CD1c-positive myeloid dendritic cell (primary cell): ENCODE results near the gene TSPO2.
"Not testable (repeated sequence)": the region's sequence is repeated elsewhere in the genome, so short reads cannot be mapped to it uniquely, and the experiment has no call there.

Source experiments
- DNase-seq: peaks from one replicate; pipeline ENCODE4 v3.0.0-alpha.2; 2016; ENCODE audit errors: extremely low spot score

The TSPO2 gene

GRCh38 chr6:41042226-41043055 is at the start of gene TSPO2:
TSPO2 (plus strand) TSS chr6:41042467; CDS start chr6:41042986, 519 bp downstream.
- no peak for DNase-seq

- no peak for DNase-seq
Observed at GRCh38 chr6:40992746-40993145, 49.5 kb upstream of the TSPO2 start.

- no peak for DNase-seq
Observed at GRCh38 chr6:40996591-40997233, 45.6 kb upstream of the TSPO2 start.

GRCh38 chr6:40997234-40997957 is 44.9 kb upstream of the TSPO2 start:
- no peak for DNase-seq

- no peak for DNase-seq
Observed at GRCh38 chr6:40998661-40999060, 43.6 kb upstream of the TSPO2 start.

- peak; percentile 82 for DNase-seq
Observed at GRCh38 chr6:40999569-40999968, 42.7 kb upstream of the TSPO2 start.

GRCh38 chr6:41000248-41000647 is 42.0 kb upstream of the TSPO2 start:
- no peak for DNase-seq

- no peak for DNase-seq
Observed at GRCh38 chr6:41002168-41002567, 40.1 kb upstream of the TSPO2 start.

GRCh38 chr6:41006217-41006616 is 36.0 kb upstream of the TSPO2 start:
- peak; percentile 78 for DNase-seq

- DNase-seq: not testable (repeated sequence)
Observed at GRCh38 chr6:41006980-41007379, 35.3 kb upstream of the TSPO2 start.

- no peak for DNase-seq
Observed at GRCh38 chr6:41008011-41008410, 34.3 kb upstream of the TSPO2 start.

- no peak for DNase-seq
Observed at GRCh38 chr6:41009669-41010068, 32.6 kb upstream of the TSPO2 start.

GRCh38 chr6:41011673-41012072 is 30.6 kb upstream of the TSPO2 start:
- DNase-seq: no peak

- DNase-seq: no peak
Observed at GRCh38 chr6:41013466-41014153, 28.7 kb upstream of the TSPO2 start.

GRCh38 chr6:41014780-41015179 is 27.5 kb upstream of the TSPO2 start:
- no peak for DNase-seq

GRCh38 chr6:41015860-41016259 is 26.4 kb upstream of the TSPO2 start:
- not testable (repeated sequence) for DNase-seq

- DNase-seq: no peak
Observed at GRCh38 chr6:41017663-41018062, 24.6 kb upstream of the TSPO2 start.

GRCh38 chr6:41021832-41022231 is 20.4 kb upstream of the TSPO2 start:
- no peak for DNase-seq

- no peak for DNase-seq
Observed at GRCh38 chr6:41022294-41022693, 20.0 kb upstream of the TSPO2 start.

- no peak for DNase-seq
Observed at GRCh38 chr6:41023114-41023513, 19.2 kb upstream of the TSPO2 start.

- no peak for DNase-seq
Observed at GRCh38 chr6:41025966-41026530, 16.2 kb upstream of the TSPO2 start.

GRCh38 chr6:41027241-41027640 is 15.0 kb upstream of the TSPO2 start:
- DNase-seq: no peak
